ENCODE data around the gene PDHX.

- no peak for TF ChIP-seq CTCF (optimal IDR thresholded peaks at IDR 0.05 in 1 of 3, IDR thresholded peaks at IDR 0.05 in 1 of 3, conservative IDR thresholded peaks at IDR 0.05 in 1 of 3; ENCODE audit: extremely low read depth in 1 of 3, insufficient read depth in 2 of 3, low read length in 3 of 3)
- no peak for TF ChIP-seq EZH2 (IDR thresholded peaks at IDR 0.05; ENCODE audit: low read length)
Measured at GRCh38 chr11:35030716-35031213, 114.3 kb downstream of the PDHX start.

Data from keratinocyte (primary cell).